ENCODE data around the gene KLHL22.

GRCh38 chr22:20495861-20496681 lies 476 bp upstream of the KLHL22 start:
- TF ChIP-seq EZH2 (IDR thresholded peaks at IDR 0.05) (no peak), POLR2AphosphoS5 (IDR thresholded peaks at IDR 0.05; ENCODE audit: borderline replicate concordance, low read depth, low read length) (peak; percentile 79), FOXP2 (optimal IDR thresholded peaks at IDR 0.05; ENCODE audit: control extremely low read depth, extremely low read length, insufficient read depth) (no peak)
